Measurements from ENCODE around the gene RHOT1.
A peak's percentile ranks its signal among the peaks of the same experiment; 100 is the strongest.
"Not testable (repeated sequence)": the region's sequence is repeated elsewhere in the genome, so short reads cannot be mapped to it uniquely, and the experiment has no call there.

Gene RHOT1

DNA sequence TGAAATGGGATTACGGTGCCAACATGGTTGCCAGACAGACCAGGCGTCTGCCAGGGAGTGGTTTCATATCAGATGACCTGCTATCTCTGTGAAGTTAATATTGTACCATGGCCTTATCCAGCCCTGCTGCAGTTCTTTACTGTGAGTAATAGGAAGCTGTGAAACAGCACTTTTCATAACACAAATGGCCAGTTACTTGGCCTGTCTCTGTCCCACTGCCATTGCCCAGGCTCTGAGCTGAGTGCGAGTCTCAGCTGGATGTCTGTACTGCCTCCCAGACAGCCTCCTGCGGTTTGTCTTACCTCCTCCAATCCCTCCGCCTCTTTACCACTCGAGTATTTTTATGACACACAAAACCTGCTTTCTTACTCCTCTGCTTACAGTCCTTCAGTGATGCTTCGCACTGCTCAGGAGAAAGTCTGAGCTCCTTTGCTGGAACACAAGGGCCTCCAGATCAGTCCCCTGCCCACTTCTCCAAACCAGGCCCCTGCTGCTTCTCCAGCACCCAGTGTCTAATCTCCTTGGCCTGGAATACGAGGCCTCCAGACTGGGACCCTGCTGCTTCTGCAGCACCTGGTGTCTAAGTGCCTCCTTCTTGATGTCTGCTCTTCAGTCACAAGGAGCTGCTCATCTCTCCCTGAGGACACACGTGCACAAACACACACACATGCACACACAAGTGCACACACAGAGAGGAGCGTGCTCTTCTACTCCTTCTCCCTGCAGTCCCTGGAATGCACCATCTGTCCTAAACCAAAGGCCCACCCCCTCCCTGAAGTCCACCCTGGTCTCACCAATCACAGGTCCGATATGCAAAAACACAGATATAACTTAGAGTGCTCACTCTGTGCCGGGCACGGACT lies 17.1 kb upstream of the RHOT1 start:
- DNase-seq: no peak

DNA sequence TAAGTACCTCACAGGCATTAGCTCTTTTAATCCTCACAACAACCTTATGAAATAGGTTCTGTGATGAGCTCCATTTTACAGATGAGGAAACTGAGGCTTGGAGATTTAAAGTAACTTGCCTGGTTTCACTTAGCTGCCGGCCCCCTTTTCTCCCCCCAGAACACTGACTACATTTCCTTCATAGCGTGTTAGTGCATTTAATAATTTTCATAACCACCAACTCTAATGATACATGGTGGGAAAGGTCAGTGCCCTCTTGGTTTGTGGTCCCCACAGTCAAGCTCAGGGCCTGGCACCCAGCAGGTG lies 16.5 kb upstream of the RHOT1 start:
- no peak for DNase-seq

GRCh38 chr17:32126325-32126724 lies 16.0 kb upstream of the RHOT1 start:
- no peak for DNase-seq

DNA sequence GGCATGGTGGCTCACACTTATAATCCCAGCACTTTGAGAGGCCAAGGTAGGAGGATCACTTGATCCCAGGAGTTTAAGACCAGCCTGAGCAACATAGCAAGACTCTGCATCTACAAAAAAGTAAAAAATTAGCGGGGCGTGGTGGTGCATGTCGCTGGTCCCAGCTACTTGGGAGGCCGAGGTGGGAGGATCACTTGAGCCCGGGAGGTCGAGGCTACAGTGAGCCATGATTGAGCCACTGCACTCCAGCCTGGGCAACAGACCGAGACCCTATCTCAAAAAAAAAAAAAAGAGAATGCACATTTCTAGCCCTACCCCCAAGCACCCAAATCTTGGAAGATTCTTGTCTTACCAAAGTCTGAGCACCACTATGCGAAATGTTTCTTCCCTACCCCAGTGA lies 15.6 kb upstream of the RHOT1 start:
- no peak for DNase-seq

GRCh38 chr17:32127158-32127897 lies 15.0 kb upstream of the RHOT1 start:
- peak; percentile 58 for DNase-seq

- not testable (repeated sequence) for DNase-seq
Measured at GRCh38 chr17:32128470-32128869, 13.8 kb upstream of the RHOT1 start.

DNA sequence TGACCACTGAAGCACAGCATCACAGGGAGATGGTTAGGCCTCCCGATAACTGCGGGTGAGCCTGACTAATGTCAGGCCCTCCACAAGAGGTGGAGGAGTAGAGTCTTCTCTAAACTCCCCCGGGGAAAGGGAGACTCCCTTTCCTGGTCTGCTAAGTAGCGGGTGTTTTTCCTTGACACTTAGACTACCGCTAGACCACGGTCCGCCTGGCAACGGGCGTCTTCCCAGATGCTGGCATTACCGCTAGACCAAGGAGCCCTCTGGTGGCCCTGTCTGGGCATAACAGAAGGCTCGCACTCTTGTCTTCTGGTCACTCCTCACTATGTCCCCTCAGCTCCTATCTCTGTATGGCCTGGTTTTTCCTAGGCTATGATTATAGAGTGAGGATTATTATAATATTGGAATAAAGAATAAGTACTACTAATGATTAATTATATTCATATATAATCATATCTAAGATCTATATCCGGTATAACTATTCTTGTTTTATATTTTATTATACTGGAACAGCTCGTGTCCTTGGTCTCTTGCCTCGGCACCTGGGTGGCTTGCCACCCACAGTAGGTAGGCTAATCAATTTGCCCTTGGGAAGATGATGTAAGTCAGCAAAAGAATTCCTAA lies 6.7 kb upstream of the RHOT1 start:
- not testable (repeated sequence) for DNase-seq

GRCh38 chr17:32136856-32137255 lies 5.4 kb upstream of the RHOT1 start:
- DNase-seq: no peak

DNA sequence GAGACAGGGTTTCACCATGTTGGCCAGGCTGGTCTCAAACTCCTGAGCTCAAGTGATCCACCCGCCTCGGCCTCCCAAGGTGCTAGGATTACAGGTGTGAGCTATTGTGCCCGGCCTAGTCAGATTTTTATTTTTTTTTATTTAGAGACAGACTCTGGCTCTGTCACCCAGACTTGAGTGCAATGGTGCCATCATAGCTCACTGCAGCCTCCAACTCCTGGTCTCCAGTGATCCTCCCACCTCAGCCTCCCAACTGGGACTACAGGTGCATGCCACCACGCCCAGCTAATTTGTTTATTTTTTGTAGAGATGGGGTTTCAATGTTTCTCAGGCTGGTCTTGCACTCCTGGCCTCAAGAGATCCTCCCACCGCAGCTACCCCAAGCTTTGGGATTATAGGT lies 2.8 kb upstream of the RHOT1 start:
- DNase-seq: not testable (repeated sequence)

DNA sequence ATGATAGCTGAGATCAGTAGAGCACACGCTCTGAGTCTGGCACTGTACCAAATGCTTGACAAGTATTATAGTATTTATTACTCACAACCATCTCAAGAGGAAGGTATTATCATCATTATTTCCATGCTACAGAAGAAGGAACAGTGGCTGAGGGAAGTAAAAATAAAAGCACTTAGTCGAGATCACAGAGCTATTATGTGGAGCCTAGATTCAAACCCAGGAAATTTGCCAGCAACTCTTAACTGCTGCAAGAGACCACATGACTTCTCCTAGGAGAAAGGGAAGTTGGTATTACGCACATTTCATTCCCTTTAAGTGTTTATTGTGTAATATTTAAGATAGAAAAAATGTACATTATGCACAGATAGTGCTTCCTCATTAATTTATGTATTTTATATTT lies 1.0 kb upstream of the RHOT1 start:
- DNase-seq: peak; percentile 76

GRCh38 chr17:32141679-32142037 lies 644 bp upstream of the RHOT1 start:
- DNase-seq: no peak

GRCh38 chr17:32142857-32143526 lies 690 bp downstream of the RHOT1 start:
- peak; percentile 40 for DNase-seq

- DNase-seq: no peak
Measured at GRCh38 chr17:32143527-32143870, 1.2 kb downstream of the RHOT1 start.

DNA sequence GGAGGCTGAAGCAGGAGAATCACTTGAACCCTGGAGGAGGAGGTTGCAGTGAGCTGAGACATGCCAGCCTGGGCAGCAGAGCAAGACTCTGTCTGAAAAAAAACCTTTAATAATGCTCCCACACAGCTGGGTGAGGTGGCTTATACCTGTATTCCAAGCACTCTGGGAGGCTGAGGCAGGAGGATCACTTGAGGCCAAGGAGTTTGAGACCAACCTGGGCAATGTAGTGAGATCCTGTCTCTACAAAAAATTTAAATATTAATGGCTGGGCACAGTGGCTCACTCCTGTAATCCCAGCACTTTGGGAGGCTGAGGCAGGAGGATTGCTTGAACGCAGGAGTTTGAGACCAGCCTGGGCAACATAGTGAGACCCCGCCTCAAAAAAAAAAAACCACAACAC lies 2.1 kb downstream of the RHOT1 start:
- DNase-seq: not testable (repeated sequence)

GRCh38 chr17:32148351-32148750 lies 6.0 kb downstream of the RHOT1 start:
- DNase-seq: no peak

- DNase-seq: no peak
Measured at GRCh38 chr17:32150358-32150757, 8.1 kb downstream of the RHOT1 start.

GRCh38 chr17:32152130-32152529 lies 9.8 kb downstream of the RHOT1 start:
- no peak for DNase-seq

DNA sequence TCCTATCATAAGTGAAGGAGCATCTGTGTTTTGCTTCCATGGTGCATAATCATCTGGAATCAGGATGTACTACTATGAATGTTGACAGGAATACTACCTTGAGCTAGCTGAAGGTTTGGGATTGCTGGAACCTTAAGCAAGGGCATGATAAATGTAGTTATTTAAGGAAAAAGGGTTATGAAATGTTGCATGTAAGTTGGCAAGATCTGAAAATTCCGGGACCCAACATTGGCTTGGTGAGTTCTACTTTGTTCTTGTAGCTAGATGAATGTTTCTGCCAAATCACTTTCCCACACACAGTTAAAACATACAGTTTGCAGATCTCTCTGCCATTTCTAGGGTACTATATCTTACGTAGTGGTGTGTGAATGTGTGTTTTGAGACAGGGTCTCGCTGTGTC lies 13.6 kb downstream of the RHOT1 start:
- DNase-seq: no peak

- no peak for DNase-seq
Measured at GRCh38 chr17:32156656-32157055, 14.4 kb downstream of the RHOT1 start.

DNA sequence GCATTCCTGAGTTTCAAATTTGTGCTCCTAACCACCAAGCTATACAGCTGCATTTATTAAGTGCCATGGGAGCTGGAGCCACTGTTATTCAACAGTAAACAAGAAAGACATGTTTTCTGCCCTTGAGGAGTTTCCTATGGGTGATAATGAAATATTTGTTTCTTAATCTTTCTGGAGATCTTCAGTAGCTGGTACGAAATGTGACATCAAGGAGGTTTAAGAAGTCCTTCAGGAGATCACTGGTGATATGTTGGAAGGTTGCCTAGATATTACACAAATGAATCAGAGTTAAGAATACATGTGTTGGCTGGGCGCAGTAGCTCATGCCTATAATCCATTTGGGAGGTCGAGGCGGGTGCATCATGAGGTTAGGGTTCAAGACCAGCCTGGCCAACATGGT lies 14.9 kb downstream of the RHOT1 start:
- DNase-seq: no peak

DNA sequence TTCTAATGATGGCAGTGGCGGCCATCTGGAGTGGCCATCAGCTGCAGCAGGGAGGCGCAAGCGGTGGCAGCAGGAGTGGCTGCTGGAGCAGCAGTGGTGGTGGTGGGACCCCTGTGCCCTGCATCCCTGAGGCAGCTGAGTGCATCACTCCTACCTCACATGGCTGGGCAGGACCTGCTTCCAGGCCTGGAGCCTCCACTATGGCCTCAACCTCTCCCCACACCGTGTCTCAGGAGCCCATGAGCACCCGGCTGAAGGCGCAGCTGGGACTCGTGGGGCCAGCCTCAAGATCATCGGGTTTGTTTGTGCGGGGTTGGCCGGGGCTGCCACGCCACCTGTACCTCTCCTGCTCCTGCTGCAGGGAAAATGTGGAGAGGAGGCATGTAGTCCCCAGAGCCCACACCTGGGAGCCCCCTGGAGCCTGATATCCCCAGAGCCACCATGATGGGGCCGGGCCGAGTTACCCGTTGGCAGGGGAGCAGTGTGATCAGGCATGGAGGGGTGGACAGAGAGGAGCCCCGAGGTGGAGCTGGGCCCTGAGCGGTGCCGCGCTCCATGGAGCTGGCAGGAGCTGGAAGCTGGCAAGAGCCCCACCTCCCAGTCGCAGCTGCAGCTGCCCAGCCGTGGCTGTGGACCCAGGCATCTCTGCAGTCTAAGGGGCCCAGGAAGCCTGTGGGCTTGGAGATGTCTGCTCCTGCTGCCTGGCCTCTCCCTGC lies 16.7 kb downstream of the RHOT1 start:
- no peak for DNase-seq

- DNase-seq: no peak
Measured at GRCh38 chr17:32159586-32160438, 17.5 kb downstream of the RHOT1 start.

Data from NCI-H2029 (cell line).